ENCODE measurements around the gene LGALS3.

LGALS3 gene

GRCh38 chr14:55131370-55132137 is 2.5 kb downstream of the LGALS3 start:
- TF ChIP-seq NFIC (IDR thresholded peaks at IDR 0.05): no peak
- no peak for TF ChIP-seq EP300 (IDR thresholded peaks at IDR 0.05; ENCODE audit: borderline replicate concordance)
- TF ChIP-seq, protein P1, sequence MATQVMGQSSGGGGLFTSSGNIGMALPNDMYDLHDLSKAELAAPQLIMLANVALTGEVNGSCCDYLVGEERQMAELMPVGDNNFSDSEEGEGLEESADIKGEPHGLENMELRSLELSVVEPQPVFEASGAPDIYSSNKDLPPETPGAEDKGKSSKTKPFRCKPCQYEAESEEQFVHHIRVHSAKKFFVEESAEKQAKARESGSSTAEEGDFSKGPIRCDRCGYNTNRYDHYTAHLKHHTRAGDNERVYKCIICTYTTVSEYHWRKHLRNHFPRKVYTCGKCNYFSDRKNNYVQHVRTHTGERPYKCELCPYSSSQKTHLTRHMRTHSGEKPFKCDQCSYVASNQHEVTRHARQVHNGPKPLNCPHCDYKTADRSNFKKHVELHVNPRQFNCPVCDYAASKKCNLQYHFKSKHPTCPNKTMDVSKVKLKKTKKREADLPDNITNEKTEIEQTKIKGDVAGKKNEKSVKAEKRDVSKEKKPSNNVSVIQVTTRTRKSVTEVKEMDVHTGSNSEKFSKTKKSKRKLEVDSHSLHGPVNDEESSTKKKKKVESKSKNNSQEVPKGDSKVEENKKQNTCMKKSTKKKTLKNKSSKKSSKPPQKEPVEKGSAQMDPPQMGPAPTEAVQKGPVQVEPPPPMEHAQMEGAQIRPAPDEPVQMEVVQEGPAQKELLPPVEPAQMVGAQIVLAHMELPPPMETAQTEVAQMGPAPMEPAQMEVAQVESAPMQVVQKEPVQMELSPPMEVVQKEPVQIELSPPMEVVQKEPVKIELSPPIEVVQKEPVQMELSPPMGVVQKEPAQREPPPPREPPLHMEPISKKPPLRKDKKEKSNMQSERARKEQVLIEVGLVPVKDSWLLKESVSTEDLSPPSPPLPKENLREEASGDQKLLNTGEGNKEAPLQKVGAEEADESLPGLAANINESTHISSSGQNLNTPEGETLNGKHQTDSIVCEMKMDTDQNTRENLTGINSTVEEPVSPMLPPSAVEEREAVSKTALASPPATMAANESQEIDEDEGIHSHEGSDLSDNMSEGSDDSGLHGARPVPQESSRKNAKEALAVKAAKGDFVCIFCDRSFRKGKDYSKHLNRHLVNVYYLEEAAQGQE (IDR thresholded peaks at IDR 0.05; ENCODE audit: low read depth): no peak
- TF ChIP-seq CREB1 (IDR thresholded peaks at IDR 0.05; ENCODE audit: low read depth): no peak
- TF ChIP-seq FOXM1 (IDR thresholded peaks at IDR 0.05; ENCODE audit: borderline replicate concordance, low read depth): no peak
- TF ChIP-seq TAF1 (IDR thresholded peaks at IDR 0.05; ENCODE audit: low read depth): no peak
- no peak for TF ChIP-seq RAD21 (IDR thresholded peaks at IDR 0.05; ENCODE audit: low read depth)
- no peak for TF ChIP-seq TCF12 (IDR thresholded peaks at IDR 0.05; ENCODE audit: low read depth)
- no peak for TF ChIP-seq EGR1 (IDR thresholded peaks at IDR 0.05)
- TF ChIP-seq, protein P2, sequence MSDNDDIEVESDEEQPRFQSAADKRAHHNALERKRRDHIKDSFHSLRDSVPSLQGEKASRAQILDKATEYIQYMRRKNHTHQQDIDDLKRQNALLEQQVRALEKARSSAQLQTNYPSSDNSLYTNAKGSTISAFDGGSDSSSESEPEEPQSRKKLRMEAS (IDR thresholded peaks at IDR 0.05): no peak
- TF ChIP-seq, protein P3, sequence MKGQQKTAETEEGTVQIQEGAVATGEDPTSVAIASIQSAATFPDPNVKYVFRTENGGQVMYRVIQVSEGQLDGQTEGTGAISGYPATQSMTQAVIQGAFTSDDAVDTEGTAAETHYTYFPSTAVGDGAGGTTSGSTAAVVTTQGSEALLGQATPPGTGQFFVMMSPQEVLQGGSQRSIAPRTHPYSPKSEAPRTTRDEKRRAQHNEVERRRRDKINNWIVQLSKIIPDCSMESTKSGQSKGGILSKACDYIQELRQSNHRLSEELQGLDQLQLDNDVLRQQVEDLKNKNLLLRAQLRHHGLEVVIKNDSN (IDR thresholded peaks at IDR 0.05): no peak
- TF ChIP-seq YY1 (IDR thresholded peaks at IDR 0.05; ENCODE audit: low read depth): no peak
- no peak for TF ChIP-seq ZBTB7A (IDR thresholded peaks at IDR 0.05; ENCODE audit: low read depth)
- TF ChIP-seq TEAD4 (IDR thresholded peaks at IDR 0.05): no peak
- TF ChIP-seq CEBPB (IDR thresholded peaks at IDR 0.05): no peak

DNA sequence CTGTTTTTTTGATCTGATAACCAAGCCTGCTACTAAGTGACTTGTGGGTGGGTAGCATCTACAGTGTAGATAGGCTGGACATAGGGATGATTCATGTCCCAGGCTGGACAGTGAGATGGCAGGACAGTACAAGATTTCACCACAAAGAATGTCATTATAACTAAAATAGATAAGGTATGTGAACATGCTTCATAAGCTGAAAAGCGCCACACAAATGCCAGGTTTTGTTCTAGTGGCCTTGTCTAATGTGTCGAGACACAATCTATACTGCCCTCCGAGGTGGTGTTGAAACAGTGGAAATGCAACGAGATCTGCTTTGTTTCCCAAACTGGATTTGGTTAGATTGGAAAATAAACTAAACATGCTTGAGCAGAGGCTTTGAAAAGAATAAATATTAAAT is 4.4 kb downstream of the LGALS3 start:
- TF ChIP-seq RAD21 (IDR thresholded peaks at IDR 0.05; ENCODE audit: low read depth): peak; percentile 53
- no peak for TF ChIP-seq YY1 (IDR thresholded peaks at IDR 0.05; ENCODE audit: low read depth)

DNA sequence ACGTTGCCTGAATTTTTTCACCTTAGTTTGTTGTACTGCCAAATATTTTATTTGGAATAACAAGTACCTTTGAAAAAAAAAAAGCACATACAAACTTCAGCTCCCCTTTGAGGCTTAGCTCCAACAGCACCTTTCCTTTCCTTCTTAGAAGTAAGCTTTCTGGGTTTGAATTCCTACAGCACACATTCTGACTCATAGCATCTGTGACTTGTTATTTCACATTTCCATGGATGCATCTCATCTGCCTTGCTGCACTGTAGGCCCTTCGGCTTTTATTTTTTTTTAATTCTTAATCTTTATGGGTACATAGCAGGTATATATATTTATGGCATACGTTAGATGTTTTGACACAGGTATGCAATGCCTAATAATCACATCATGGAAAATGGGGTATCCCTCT is 7.2 kb downstream of the LGALS3 start:
- TF ChIP-seq TAF1 (IDR thresholded peaks at IDR 0.05; ENCODE audit: low read depth): no peak
- no peak for TF ChIP-seq ZBTB7A (IDR thresholded peaks at IDR 0.05; ENCODE audit: low read depth)
- no peak for TF ChIP-seq EP300 (IDR thresholded peaks at IDR 0.05; ENCODE audit: borderline replicate concordance)
- TF ChIP-seq RAD21 (IDR thresholded peaks at IDR 0.05; ENCODE audit: low read depth): no peak
- TF ChIP-seq, protein P1 (IDR thresholded peaks at IDR 0.05; ENCODE audit: low read depth): no peak
- no peak for TF ChIP-seq TCF12 (IDR thresholded peaks at IDR 0.05; ENCODE audit: low read depth)
- TF ChIP-seq, protein P3 (IDR thresholded peaks at IDR 0.05): no peak
- TF ChIP-seq, protein P2 (IDR thresholded peaks at IDR 0.05): no peak
- TF ChIP-seq FOXM1 (IDR thresholded peaks at IDR 0.05; ENCODE audit: borderline replicate concordance, low read depth): no peak
- no peak for TF ChIP-seq EGR1 (IDR thresholded peaks at IDR 0.05)
- no peak for TF ChIP-seq YY1 (IDR thresholded peaks at IDR 0.05; ENCODE audit: low read depth)
- TF ChIP-seq TEAD4 (IDR thresholded peaks at IDR 0.05): no peak
- TF ChIP-seq NFIC (IDR thresholded peaks at IDR 0.05): no peak
- TF ChIP-seq CREB1 (IDR thresholded peaks at IDR 0.05; ENCODE audit: low read depth): no peak
- no peak for TF ChIP-seq CEBPB (IDR thresholded peaks at IDR 0.05)

DNA sequence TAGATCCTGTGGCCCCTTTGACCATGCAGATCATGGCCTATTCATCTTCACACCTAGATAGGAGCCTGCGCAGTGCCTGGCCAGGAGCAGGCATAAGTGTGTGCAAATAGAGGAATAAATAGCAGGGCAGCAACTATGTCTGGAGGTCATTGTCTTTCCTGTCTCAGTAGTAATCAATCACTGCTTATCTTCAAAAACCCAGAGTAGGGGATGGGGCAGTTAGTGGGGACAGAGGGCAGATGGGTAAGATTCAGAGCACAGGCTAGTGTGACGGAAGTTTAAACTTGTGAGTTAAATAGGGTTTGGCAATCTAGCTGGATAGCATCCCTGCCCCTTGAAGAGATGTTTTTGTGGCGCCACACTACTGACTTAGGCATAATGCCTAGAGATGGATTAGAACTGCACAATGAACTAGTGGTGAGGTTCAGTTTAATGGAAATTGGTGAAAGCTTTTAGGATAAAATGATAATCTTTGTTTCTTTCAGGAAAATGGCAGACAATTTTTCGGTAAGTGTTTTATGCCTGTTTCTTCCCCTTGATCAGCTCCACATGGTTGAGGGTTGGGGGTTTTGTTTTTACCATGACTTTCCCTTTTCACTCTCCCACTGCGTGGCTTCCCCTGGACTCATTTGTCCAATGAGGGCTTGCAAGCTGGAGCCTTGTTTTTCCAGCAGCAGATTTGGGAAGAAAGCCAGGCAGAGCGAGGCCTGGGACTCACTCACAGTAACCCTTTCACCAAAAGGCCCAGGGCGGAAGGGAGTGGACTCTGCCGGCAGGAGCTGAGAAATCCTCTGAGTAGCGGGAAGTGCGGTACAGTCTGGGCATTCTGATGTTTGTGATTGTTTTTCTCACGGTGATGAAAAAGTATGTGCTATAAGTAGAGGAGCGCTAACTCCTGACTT is 8.1 kb downstream of the LGALS3 start:
- no peak for TF ChIP-seq EGR1 (IDR thresholded peaks at IDR 0.05)
- TF ChIP-seq, protein P1 (IDR thresholded peaks at IDR 0.05; ENCODE audit: low read depth): no peak
- no peak for TF ChIP-seq FOXM1 (IDR thresholded peaks at IDR 0.05; ENCODE audit: borderline replicate concordance, low read depth)

Measured in Ishikawa (cell line).